SHP77 (cell line): ENCODE data around the gene HDAC4.

Source experiments
- DNase-seq, 2 experiments: peaks; one replicate each; lab custom pipeline; 2025; lab: John Stamatoyannopoulos, UW

The HDAC4 gene

GRCh38 chr2:239119346-239120126 lies 281.3 kb downstream of the HDAC4 start:
- no peak for DNase-seq

GRCh38 chr2:239118675-239119211 lies 282.1 kb downstream of the HDAC4 start:
- DNase-seq: no peak

GRCh38 chr2:239118264-239118663 lies 282.6 kb downstream of the HDAC4 start:
- no peak for DNase-seq

GRCh38 chr2:239117831-239118230 lies 283.0 kb downstream of the HDAC4 start:
- no peak for DNase-seq

GRCh38 chr2:239116456-239117246 lies 284.2 kb downstream of the HDAC4 start:
- no peak for DNase-seq

GRCh38 chr2:239115616-239116015 lies 285.2 kb downstream of the HDAC4 start:
- DNase-seq: no peak

- no peak for DNase-seq
These were observed 286.1 kb downstream of the HDAC4 start for GRCh38 chr2:239114616-239115265.

- no peak for DNase-seq
These were observed 286.7 kb downstream of the HDAC4 start for GRCh38 chr2:239114119-239114581.

- no peak for DNase-seq
These were observed 287.2 kb downstream of the HDAC4 start for GRCh38 chr2:239113615-239114014.

GRCh38 chr2:239113171-239113570 lies 287.6 kb downstream of the HDAC4 start:
- DNase-seq: no peak

- DNase-seq: no peak
These were observed 288.6 kb downstream of the HDAC4 start for GRCh38 chr2:239112127-239112774.

- no peak for DNase-seq
These were observed 289.3 kb downstream of the HDAC4 start for GRCh38 chr2:239111401-239112100.

GRCh38 chr2:239110595-239111048 lies 290.2 kb downstream of the HDAC4 start:
- no peak for DNase-seq

GRCh38 chr2:239109928-239110545 lies 290.8 kb downstream of the HDAC4 start:
- DNase-seq: no peak

- peak in 1 of 2 experiments; percentile 17 for DNase-seq
These were observed 291.5 kb downstream of the HDAC4 start for GRCh38 chr2:239109041-239109927.

GRCh38 chr2:239108459-239108858 lies 292.4 kb downstream of the HDAC4 start:
- no peak for DNase-seq

- no peak for DNase-seq
These were observed 292.9 kb downstream of the HDAC4 start for GRCh38 chr2:239107936-239108335.

- DNase-seq: no peak
These were observed 293.9 kb downstream of the HDAC4 start for GRCh38 chr2:239106966-239107365.

GRCh38 chr2:239106314-239106908 lies 294.4 kb downstream of the HDAC4 start:
- DNase-seq: peak in 1 of 2 experiments; percentile 43
